Measurements from ENCODE around the gene ZFAND6.
A peak's percentile ranks its signal among the peaks of the same experiment; 100 is the strongest.

Gene ZFAND6

GRCh38 chr15:80157215-80157614 is 97.7 kb downstream of the ZFAND6 start:
- CTCF ChIA-PET, result interaction anchor here (5.5 kb wide), 1 partner anchor 16 kb away, joined by 42 read pairs; no protein-coding TSS in a partner anchor
- POLR2A ChIA-PET, result no interaction called here
- no peak for DNase-seq (ENCODE audit: low read depth, low spot score)

DNA sequence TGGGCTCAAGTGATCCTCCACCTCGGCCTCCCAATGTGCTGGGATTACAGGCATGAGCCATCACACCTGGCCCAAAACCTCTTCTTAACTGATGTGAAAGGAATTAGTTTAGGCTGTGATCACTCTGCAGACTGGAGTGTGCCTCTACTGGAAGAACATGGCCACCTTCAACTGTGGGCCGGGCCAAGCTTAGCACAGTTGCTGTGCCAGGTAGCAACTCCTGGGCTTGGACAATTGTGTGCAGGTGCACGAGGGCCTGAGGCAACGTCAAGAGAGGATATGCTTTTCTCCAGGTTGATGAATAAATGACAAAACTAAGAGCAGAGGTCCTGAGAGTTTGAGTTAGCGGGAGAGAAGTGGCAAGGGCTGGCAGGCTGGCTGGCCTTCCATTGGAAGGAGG is 99.8 kb downstream of the ZFAND6 start:
- DNase-seq (ENCODE audit: low read depth, low spot score), result no peak
- ChIA-PET POLR2A (no interaction called here), CTCF (interaction anchor here (5.5 kb wide), 1 partner anchor 14 kb away, joined by 42 read pairs; no protein-coding TSS in a partner anchor)
- H3K4me3 ChIP-seq (ENCODE audit: low read depth, low read length), result no peak overlapping the region
- TF ChIP-seq CTCF (IDR thresholded peaks at IDR 0.05; ENCODE audit: insufficient read depth, low read length, missing control alignments), result no peak

More at GRCh38 chr15:80157215-80157614, 97.7 kb downstream of the ZFAND6 start:
- TF ChIP-seq CTCF (IDR thresholded peaks at IDR 0.05; ENCODE audit: insufficient read depth, low read length, missing control alignments), result no peak
- no peak overlapping the region for H3K4me3 ChIP-seq (ENCODE audit: low read depth, low read length)

DNA sequence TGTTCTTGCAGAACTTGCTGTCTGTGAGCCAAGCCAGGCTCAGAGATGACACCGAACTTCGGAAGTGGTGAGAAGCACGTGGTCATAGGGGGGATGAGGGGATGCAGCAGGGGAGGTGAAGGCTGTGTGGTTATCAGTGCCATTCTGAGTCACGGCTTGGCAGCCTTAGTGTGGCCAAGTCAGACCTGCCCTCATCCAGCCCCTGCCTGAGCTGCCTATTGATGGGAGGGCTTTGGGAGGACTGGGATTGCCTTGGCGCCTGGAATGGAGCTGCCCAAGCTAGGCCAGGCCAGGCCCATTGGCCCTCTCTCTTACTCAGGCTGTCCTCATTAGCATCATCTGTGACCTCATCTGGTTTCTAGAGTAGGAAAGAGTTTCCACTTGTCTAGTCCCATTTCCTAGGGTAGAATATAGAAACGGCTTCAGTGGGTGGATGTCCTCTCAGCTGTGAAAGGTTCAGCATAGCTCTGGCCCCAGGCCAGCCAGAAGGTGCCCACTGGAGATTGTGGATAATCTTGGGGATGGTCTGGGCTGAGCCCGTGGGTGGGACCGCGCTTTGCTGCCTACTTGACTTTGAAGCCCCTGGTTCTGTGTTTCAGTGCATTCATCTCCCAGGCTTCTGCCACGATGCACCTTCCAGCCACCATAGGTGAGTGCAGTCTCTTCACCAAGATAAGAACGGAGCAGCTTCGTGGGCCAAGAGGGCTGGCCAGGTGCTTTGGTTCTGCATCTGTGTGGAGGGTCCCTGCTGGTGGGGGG is 100.5 kb downstream of the ZFAND6 start:
- TF ChIP-seq CTCF (IDR thresholded peaks at IDR 0.05; ENCODE audit: insufficient read depth, low read length, missing control alignments), result no peak

GRCh38 chr15:80160570-80161156 is 101.2 kb downstream of the ZFAND6 start:
- DNase-seq (ENCODE audit: low read depth, low spot score), result peak; percentile 72
- POLR2A ChIA-PET, result interaction anchor here (1.0 to 1.2 kb wide), 2 partner anchors 9 to 11 kb away, joined by 3 to 4 read pairs; no protein-coding TSS in a partner anchor
- no peak for TF ChIP-seq CTCF (IDR thresholded peaks at IDR 0.05; ENCODE audit: insufficient read depth, low read length, missing control alignments)
- CTCF ChIA-PET, result interaction anchor here (0.7 to 5.5 kb wide), 4 partner anchors 8 to 21 kb away, joined by 3 to 42 read pairs (median 3); no protein-coding TSS in a partner anchor
- no peak overlapping the region for H3K4me3 ChIP-seq (ENCODE audit: low read depth, low read length)

More for the DNA sequence above, 100.5 kb downstream of the ZFAND6 start:
- CTCF ChIA-PET, result interaction anchor here (1.0 to 5.5 kb wide), 2 partner anchors 8 to 14 kb away, joined by 3 to 42 read pairs; no protein-coding TSS in a partner anchor
- no peak for DNase-seq (ENCODE audit: low read depth, low spot score)
- no peak overlapping the region for H3K4me3 ChIP-seq (ENCODE audit: low read depth, low read length)
- POLR2A ChIA-PET, result interaction anchor here (1.2 kb wide), 1 partner anchor 8 kb away, joined by 3 read pairs; no protein-coding TSS in a partner anchor

GRCh38 chr15:80161468-80162016 is 102.1 kb downstream of the ZFAND6 start:
- TF ChIP-seq CTCF (IDR thresholded peaks at IDR 0.05; ENCODE audit: insufficient read depth, low read length, missing control alignments), result no peak
- ChIA-PET POLR2A (interaction anchor here (1.0 to 1.2 kb wide), 2 partner anchors 10 kb away, joined by 3 to 4 read pairs; no protein-coding TSS in a partner anchor), CTCF (interaction anchor here (0.9 to 5.5 kb wide), 4 partner anchors 12 to 20 kb away, joined by 3 to 42 read pairs (median 19); no protein-coding TSS in a partner anchor)
- DNase-seq (ENCODE audit: low read depth, low spot score), result no peak
- no peak overlapping the region for H3K4me3 ChIP-seq (ENCODE audit: low read depth, low read length)

Measured in AG04449 (cell line).